ENCODE data around the gene CYP2C8. TPM values are rescaled to one million over a fixed set of nuclear protein-coding genes. Genes with fewer than 3 reads are reported as not detected.

Gene CYP2C8
- total RNA-seq, 5 donors from 2014 or later (not counting 1 experiment from before 2014, with no cell fraction given) = 0.40 to 0.76 (median 0.61) TPM; not detected in 1

DNA sequence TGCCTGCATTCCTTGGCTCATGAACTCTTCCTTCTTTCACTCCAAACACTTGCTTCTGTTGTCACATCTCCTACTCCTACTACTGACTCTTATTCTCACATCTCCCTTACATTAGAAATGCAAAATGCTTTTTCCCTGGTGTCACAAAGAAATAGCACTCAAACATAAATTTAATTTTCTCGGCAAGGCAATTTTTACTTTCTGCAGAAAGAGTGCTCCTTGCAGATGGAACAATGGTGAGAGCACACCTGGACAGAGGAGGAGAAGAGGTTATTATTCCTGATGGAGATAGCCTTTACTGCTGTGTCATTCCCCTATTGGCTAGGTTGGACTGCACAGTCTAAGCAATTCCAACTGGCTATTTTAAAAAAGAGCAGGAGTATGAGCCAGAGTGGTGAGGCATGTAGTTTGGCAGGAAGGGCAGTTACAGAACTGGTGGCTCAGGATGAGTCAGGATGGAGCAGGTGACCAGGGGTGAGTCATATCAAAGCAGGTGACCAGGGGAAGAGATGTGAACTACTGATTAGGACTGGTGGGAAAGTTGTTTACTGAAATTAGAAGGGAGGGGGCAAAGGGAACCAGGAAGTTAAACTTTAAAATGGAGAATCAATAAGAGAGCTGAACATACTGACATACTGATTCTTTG lies 77.9 kb downstream of the CYP2C8 start:
- no peak overlapping the region for H3K4me3 ChIP-seq (ENCODE audit: control insufficient read depth in 1 of 2, extremely low read depth in 1 of 2, low read length in 1 of 2)
- ChIA-PET CTCF (no interaction called here), POLR2A (no interaction called here)
- H3K4me1 ChIP-seq (ENCODE audit: control insufficient read depth in 1 of 2, extremely low read depth in 1 of 2, insufficient read depth in 2 of 2, low read length in 2 of 2) = no peaks in the 10 kb centered on the region
- Mint-ChIP-seq H3K27me3 (no peaks in the 10 kb centered on the region), H3K9me3 (peaks cover 22 to 43% (median 27%) of the 10 kb centered on the region in 3 donors), H3K27ac (no peak overlapping the region), H3K4me1 (no peaks in the 10 kb centered on the region), H3K4me3 (no peak overlapping the region), H3K36me3 (no peaks in the 10 kb centered on the region)
- no peak for DNase-seq
- ATAC-seq (replicated peaks in 1 of 4) = no peak
- no peaks in the 10 kb centered on the region for H3K27me3 ChIP-seq (replicated peaks in 1 of 2; ENCODE audit: control insufficient read depth in 2 of 2, extremely low read depth in 1 of 2, insufficient read depth in 2 of 2, low read length in 1 of 2)
- H3K27ac ChIP-seq (ENCODE audit: low read length) = no peak overlapping the region
- H3K36me3 ChIP-seq (ENCODE audit: control insufficient read depth in 2 of 2, extremely low read depth in 1 of 2, insufficient read depth in 1 of 2, low read length in 1 of 2) = no peaks in the 10 kb centered on the region
- no peaks in the 10 kb centered on the region for H3K9me3 ChIP-seq
- no CpG with 5 or more reads among the region's 1 CpG for WGBS (ENCODE audit: insufficient coverage)

DNA sequence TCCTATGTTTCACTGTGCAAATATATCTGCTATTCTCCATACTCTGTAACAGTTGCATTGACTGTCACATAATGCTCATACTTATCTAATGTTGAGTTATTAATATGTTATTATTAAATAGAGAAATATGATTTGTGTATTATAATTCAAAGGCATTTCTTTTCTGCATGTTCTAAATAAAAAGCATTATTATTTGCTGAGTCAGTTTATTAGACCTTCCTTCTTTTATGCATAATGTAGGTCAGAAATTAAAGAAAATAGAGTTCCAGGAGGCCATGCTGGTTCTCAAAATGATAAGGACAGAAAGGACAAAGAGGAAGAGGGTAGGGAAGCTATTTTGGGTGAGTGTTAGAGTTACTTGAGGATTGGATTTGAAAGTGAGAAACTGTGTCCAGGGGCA lies 80.1 kb downstream of the CYP2C8 start:
- no peak overlapping the region for H3K27ac ChIP-seq (ENCODE audit: low read length)
- ChIA-PET CTCF (no interaction called here), POLR2A (no interaction called here)
- Mint-ChIP-seq H3K9me3 (peaks cover 22 to 40% (median 30%) of the 10 kb centered on the region in 3 donors), H3K4me3 (no peak overlapping the region), H3K27ac (no peak overlapping the region), H3K4me1 (no peaks in the 10 kb centered on the region), H3K27me3 (no peaks in the 10 kb centered on the region), H3K36me3 (no peaks in the 10 kb centered on the region)
- H3K27me3 ChIP-seq (replicated peaks in 1 of 2; ENCODE audit: control insufficient read depth in 2 of 2, extremely low read depth in 1 of 2, insufficient read depth in 2 of 2, low read length in 1 of 2) = no peaks in the 10 kb centered on the region
- ATAC-seq (replicated peaks in 1 of 4) = no peak
- H3K9me3 ChIP-seq = no peaks in the 10 kb centered on the region
- H3K4me3 ChIP-seq (ENCODE audit: control insufficient read depth in 1 of 2, extremely low read depth in 1 of 2, low read length in 1 of 2) = no peak overlapping the region
- H3K4me1 ChIP-seq (ENCODE audit: control insufficient read depth in 1 of 2, extremely low read depth in 1 of 2, insufficient read depth in 2 of 2, low read length in 2 of 2) = no peaks in the 10 kb centered on the region
- no peaks in the 10 kb centered on the region for H3K36me3 ChIP-seq (ENCODE audit: control insufficient read depth in 2 of 2, extremely low read depth in 1 of 2, insufficient read depth in 1 of 2, low read length in 1 of 2)
- DNase-seq = no peak

Other genes starting within 250 kb of the CYP2C8 start
- gene CYP2C9, start 130.8 kb downstream of the CYP2C8 start, total RNA-seq = under 1 TPM in 3 of 5 donors, not detected in 2; 0.32 to 0.55 (median 0.36) TPM
- not detected for gene ACSM6, start 124.7 kb upstream of the CYP2C8 start, total RNA-seq
- 1 to 10 TPM; 4.2 to 9.7 (median 5.3) TPM for gene PDLIM1, start 221.5 kb upstream of the CYP2C8 start, total RNA-seq